ENCODE measurements around the gene PLK5. TPM values are rescaled to one million over a fixed set of nuclear protein-coding genes. Genes with fewer than 3 reads are reported as not detected.

The PLK5 gene
- total RNA-seq, 1 experiment from 2014 or later: 0.57 TPM

DNA sequence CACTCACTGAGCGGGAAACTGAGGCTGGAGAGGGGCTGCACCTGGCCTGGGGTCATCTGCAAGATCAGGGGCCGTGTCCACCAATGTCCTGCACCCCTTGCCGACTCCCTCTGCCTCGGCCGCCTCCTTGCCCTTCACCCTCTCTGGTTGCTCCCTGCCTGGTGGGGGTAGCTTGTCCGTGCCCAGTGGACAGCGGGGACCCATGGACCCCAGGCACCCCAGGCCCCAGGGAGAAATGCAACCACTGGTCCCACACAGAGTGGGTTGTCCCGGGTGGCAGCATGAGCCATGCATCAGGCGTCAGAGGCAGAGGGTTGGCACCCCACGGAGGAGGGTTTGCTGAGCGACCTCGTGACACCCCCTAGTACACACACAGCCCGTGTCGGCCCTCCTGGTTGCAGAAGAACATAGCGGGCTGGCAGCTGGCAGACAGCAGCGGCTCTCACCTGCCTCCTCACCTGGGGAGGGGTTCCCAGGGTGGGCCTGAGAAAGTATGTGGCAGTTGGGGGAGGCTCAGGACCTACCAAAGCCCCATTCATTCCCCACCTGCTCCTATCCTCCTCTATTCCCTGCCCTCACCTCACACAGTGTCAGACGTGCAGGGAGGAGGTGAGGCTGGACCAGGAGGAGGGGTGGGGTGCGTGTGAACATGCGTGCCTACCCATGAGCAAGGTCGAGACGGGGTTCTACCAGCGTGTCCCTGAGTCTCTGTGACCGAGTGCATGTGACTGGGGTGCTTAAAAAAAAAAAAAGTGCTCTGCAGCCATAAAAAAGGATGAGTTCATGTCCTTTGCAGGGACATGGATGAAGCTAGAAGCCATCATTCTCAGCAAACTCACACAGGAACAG is 19.7 kb upstream of the PLK5 start:
- Mint-ChIP-seq H3K9me3 (peaks cover 7 to 20% of the 10 kb centered on the region in 2 experiments), H3K27me3 (ENCODE audit: low read depth) (peaks cover 63% of the 10 kb centered on the region), H3K4me1 (peaks cover 0 to 9% of the 10 kb centered on the region in 2 experiments; a peak in 3 of 4 replicates), H3K4me3 (peak overlapping the region in 1 of 2 experiments; percentile 54; a peak in 1 of 5 replicates), H3K27ac (no peak overlapping the region; a peak in 1 of 7 replicates), H3K36me3 (ENCODE audit: insufficient read depth in 1 of 3, low read depth in 3 of 3) (no peaks in the 10 kb centered on the region)
- Histone ChIP-seq H2BK15ac (ENCODE audit: low read depth, low read length) (no peak overlapping the region), H2BK12ac (ENCODE audit: insufficient read length, low read depth, low read length) (no peak overlapping the region), H2BK5ac (ENCODE audit: insufficient read length, low read length) (no peak overlapping the region), H3K4me1 (ENCODE audit: insufficient read depth, low read length) (no peaks in the 10 kb centered on the region), H4K91ac (ENCODE audit: insufficient read length, low read depth, low read length) (no peak overlapping the region), H3K56ac (ENCODE audit: insufficient read length, low read depth, low read length) (no peak overlapping the region), H3K18ac (ENCODE audit: insufficient read length, low read depth, low read length) (peak overlapping the region; percentile 39), H3K79me2 (ENCODE audit: insufficient read depth, low read length) (no peaks in the 10 kb centered on the region), H2AFZ (ENCODE audit: low read length) (no peak overlapping the region), H4K20me1 (ENCODE audit: control insufficient read depth, insufficient read depth, insufficient read length) (no peaks in the 10 kb centered on the region), H3K27ac (ENCODE audit: insufficient read length, low read depth, low read length) (no peak overlapping the region), H3K9ac (ENCODE audit: extremely low read depth, insufficient read length, low read length) (no peak overlapping the region), H4K5ac (ENCODE audit: insufficient read length, low read depth, low read length) (no peak overlapping the region), H3K23me2 (ENCODE audit: insufficient read length, low read depth, low read length, poor library complexity, severe bottlenecking) (peaks cover 11% of the 10 kb centered on the region), H4K8ac (replicated peaks; ENCODE audit: insufficient read length, low read depth, low read length) (no peak overlapping the region), H3K79me1 (ENCODE audit: insufficient read depth, low read depth, low read length, poor library complexity, severe bottlenecking) (no peaks in the 10 kb centered on the region), H3K4ac (ENCODE audit: low read depth, low read length) (no peak overlapping the region), H2BK120ac (ENCODE audit: low read depth, low read length, poor library complexity, severe bottlenecking) (no peak overlapping the region), H3T11ph (ENCODE audit: low read length) (no peak overlapping the region), H3K27me3 (ENCODE audit: insufficient read depth, low read length) (no peaks in the 10 kb centered on the region; the same call in 1 of the 2 replicates), H3K9me3 (ENCODE audit: control insufficient read depth, low read depth, low read length) (no peaks in the 10 kb centered on the region), H3K14ac (ENCODE audit: insufficient read depth, low read length) (0 out of 2 replicates have a peak overlapping the region, but pooled peaks have one; percentile 18), H3K23ac (ENCODE audit: insufficient read length, low read depth, low read length) (no peak overlapping the region), H3K4me2 (ENCODE audit: insufficient read depth, insufficient read length, low read length) (peak overlapping the region; percentile 3), H2BK20ac (ENCODE audit: low read depth, low read length, poor library complexity, severe bottlenecking) (no peak overlapping the region), H2AK5ac (ENCODE audit: insufficient read length, low read length) (peak overlapping the region; percentile 24)
- no CpG with 5 or more reads among the region's 23 CpGs for WGBS (ENCODE audit: extremely low coverage, insufficient read length, low lambda C conversion rate)
- TF ChIP-seq CTCF (conservative IDR thresholded peaks at IDR 0.05): no peak
- no peak for DNase-seq
